GM19239 (cell line): ENCODE results near the gene NTM.

ENCODE experiments used
- DNase-seq: peaks from one replicate; pipeline ENCODE4 v3.0.0; 2011; ENCODE audit warnings: low spot score; ENCODE audit not compliant: insufficient read length
- FAIRE-seq: peaks from 2 replicates; lab custom pipeline; 2011; peaks lifted over from hg19 to GRCh38; lab: Jason Lieb, UNC

NTM gene

GRCh38 chr11:131455843-131456704 is 85.7 kb downstream of the NTM start:
- DNase-seq: no peak
- FAIRE-seq: no peak

- FAIRE-seq (no peak), DNase-seq (no peak)
Observed at GRCh38 chr11:131457163-131457562, 86.7 kb downstream of the NTM start.

GRCh38 chr11:131458421-131458820 is 88.0 kb downstream of the NTM start:
- DNase-seq (no peak), FAIRE-seq (no peak)

- FAIRE-seq: no peak
- DNase-seq: no peak
Observed at GRCh38 chr11:131460931-131461330, 90.5 kb downstream of the NTM start.

- no peak for FAIRE-seq
Observed at GRCh38 chr11:131462622-131463021, 92.2 kb downstream of the NTM start.

GRCh38 chr11:131463162-131463561 is 92.7 kb downstream of the NTM start:
- DNase-seq (no peak), FAIRE-seq (no peak)

More at GRCh38 chr11:131462622-131463021, 92.2 kb downstream of the NTM start:
- no peak for DNase-seq

- DNase-seq (no peak), FAIRE-seq (no peak)
Observed at GRCh38 chr11:131463649-131464425, 93.4 kb downstream of the NTM start.

- DNase-seq: no peak
- FAIRE-seq: no peak
Observed at GRCh38 chr11:131464461-131464860, 94.0 kb downstream of the NTM start.

GRCh38 chr11:131465039-131465438 is 94.6 kb downstream of the NTM start:
- no peak for FAIRE-seq

GRCh38 chr11:131465746-131466145 is 95.3 kb downstream of the NTM start:
- FAIRE-seq (no peak), DNase-seq (no peak)

More at GRCh38 chr11:131465039-131465438, 94.6 kb downstream of the NTM start:
- DNase-seq: no peak

- FAIRE-seq (no peak), DNase-seq (no peak)
Observed at GRCh38 chr11:131467645-131468394, 97.4 kb downstream of the NTM start.

GRCh38 chr11:131468565-131468964 is 98.2 kb downstream of the NTM start:
- DNase-seq (no peak), FAIRE-seq (no peak)

- FAIRE-seq: no peak
- no peak for DNase-seq
Observed at GRCh38 chr11:131470216-131470925, 100.0 kb downstream of the NTM start.

GRCh38 chr11:131471976-131472375 is 101.6 kb downstream of the NTM start:
- FAIRE-seq: no peak
- DNase-seq: no peak

GRCh38 chr11:131474947-131475346 is 104.5 kb downstream of the NTM start:
- DNase-seq (no peak), FAIRE-seq (no peak)

GRCh38 chr11:131476266-131476665 is 105.9 kb downstream of the NTM start:
- DNase-seq (no peak), FAIRE-seq (no peak)

- no peak for FAIRE-seq
- DNase-seq: no peak
Observed at GRCh38 chr11:131478341-131478740, 107.9 kb downstream of the NTM start.

- FAIRE-seq: no peak
Observed at GRCh38 chr11:131481303-131481702, 110.9 kb downstream of the NTM start.

GRCh38 chr11:131481971-131482370 is 111.6 kb downstream of the NTM start:
- FAIRE-seq (no peak), DNase-seq (no peak)

More at GRCh38 chr11:131481303-131481702, 110.9 kb downstream of the NTM start:
- DNase-seq: no peak

GRCh38 chr11:131483453-131483852 is 113.0 kb downstream of the NTM start:
- no peak for FAIRE-seq

More at GRCh38 chr11:131483453-131483852, 113.0 kb downstream of the NTM start:
- DNase-seq: no peak
